ENCODE results near the gene IFIT1.
"Not testable (repeated sequence)": the region's sequence is repeated elsewhere in the genome, so short reads cannot be mapped to it uniquely, and the experiment has no call there.

DNA sequence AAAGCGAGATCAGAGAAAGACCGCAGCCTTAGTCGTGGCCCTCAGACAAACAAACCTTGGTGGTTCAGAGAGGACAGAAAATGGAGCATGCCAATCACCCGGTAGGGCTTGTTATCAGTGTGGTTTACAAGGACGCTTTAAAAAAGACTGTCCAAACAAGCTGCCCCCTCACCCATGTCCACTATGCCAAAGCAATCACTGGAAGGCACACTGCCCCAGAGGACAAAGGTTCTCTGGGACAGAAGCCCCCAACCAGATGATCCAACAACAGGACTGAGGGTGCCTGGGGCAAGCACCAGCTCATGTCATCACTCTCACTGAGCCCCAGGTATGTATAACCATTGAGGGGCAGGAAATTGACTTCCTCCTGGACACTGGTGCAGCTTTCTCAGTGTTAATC, 16.9 kb downstream of the IFIT1 start:
- TF ChIP-seq, protein P1, sequence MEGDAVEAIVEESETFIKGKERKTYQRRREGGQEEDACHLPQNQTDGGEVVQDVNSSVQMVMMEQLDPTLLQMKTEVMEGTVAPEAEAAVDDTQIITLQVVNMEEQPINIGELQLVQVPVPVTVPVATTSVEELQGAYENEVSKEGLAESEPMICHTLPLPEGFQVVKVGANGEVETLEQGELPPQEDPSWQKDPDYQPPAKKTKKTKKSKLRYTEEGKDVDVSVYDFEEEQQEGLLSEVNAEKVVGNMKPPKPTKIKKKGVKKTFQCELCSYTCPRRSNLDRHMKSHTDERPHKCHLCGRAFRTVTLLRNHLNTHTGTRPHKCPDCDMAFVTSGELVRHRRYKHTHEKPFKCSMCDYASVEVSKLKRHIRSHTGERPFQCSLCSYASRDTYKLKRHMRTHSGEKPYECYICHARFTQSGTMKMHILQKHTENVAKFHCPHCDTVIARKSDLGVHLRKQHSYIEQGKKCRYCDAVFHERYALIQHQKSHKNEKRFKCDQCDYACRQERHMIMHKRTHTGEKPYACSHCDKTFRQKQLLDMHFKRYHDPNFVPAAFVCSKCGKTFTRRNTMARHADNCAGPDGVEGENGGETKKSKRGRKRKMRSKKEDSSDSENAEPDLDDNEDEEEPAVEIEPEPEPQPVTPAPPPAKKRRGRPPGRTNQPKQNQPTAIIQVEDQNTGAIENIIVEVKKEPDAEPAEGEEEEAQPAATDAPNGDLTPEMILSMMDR (IDR thresholded peaks at IDR 0.05; ENCODE audit: insufficient read depth, low read length) = not testable (repeated sequence)
- not testable (repeated sequence) for TF ChIP-seq POLR2AphosphoS5 (IDR thresholded peaks at IDR 0.05; ENCODE audit: low read depth); GABPA (IDR thresholded peaks at IDR 0.05; ENCODE audit: low read depth); SPI1 (IDR thresholded peaks at IDR 0.05; ENCODE audit: borderline replicate concordance, low read depth)
- TF ChIP-seq, protein P2, sequence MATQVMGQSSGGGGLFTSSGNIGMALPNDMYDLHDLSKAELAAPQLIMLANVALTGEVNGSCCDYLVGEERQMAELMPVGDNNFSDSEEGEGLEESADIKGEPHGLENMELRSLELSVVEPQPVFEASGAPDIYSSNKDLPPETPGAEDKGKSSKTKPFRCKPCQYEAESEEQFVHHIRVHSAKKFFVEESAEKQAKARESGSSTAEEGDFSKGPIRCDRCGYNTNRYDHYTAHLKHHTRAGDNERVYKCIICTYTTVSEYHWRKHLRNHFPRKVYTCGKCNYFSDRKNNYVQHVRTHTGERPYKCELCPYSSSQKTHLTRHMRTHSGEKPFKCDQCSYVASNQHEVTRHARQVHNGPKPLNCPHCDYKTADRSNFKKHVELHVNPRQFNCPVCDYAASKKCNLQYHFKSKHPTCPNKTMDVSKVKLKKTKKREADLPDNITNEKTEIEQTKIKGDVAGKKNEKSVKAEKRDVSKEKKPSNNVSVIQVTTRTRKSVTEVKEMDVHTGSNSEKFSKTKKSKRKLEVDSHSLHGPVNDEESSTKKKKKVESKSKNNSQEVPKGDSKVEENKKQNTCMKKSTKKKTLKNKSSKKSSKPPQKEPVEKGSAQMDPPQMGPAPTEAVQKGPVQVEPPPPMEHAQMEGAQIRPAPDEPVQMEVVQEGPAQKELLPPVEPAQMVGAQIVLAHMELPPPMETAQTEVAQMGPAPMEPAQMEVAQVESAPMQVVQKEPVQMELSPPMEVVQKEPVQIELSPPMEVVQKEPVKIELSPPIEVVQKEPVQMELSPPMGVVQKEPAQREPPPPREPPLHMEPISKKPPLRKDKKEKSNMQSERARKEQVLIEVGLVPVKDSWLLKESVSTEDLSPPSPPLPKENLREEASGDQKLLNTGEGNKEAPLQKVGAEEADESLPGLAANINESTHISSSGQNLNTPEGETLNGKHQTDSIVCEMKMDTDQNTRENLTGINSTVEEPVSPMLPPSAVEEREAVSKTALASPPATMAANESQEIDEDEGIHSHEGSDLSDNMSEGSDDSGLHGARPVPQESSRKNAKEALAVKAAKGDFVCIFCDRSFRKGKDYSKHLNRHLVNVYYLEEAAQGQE (IDR thresholded peaks at IDR 0.05; ENCODE audit: insufficient replicate concordance, low read depth) = not testable (repeated sequence)
